Endothelial cell (in vitro differentiated cells): ENCODE results near the gene BCOR. TPM values are rescaled to one million over a fixed set of nuclear protein-coding genes. Genes with fewer than 3 reads are reported as not detected.

Source experiments
- DNase-seq: peaks from one replicate; pipeline ENCODE4 v3.0.0; 2021; ENCODE audit warnings: low spot score
- H3K27ac Mint-ChIP-seq: one replicate; pipeline ENCODE4 v1.8.0; 2021; ENCODE audit warnings: mixed read lengths, inconsistent platforms; ENCODE audit not compliant: unreplicated experiment
- H3K27me3 Mint-ChIP-seq: one replicate; pipeline ENCODE4 v1.8.0; 2021; ENCODE audit warnings: mild to moderate bottlenecking, moderate library complexity, mixed read lengths, inconsistent platforms; ENCODE audit not compliant: unreplicated experiment
- H3K36me3 Mint-ChIP-seq: one replicate; pipeline ENCODE4 v1.8.0; 2021; ENCODE audit warnings: mild to moderate bottlenecking, low read depth, mixed read lengths, inconsistent platforms; ENCODE audit not compliant: unreplicated experiment
- H3K4me1 Mint-ChIP-seq: one replicate; pipeline ENCODE4 v1.8.0; 2021; ENCODE audit warnings: mild to moderate bottlenecking, mixed read lengths, inconsistent platforms; ENCODE audit not compliant: unreplicated experiment
- H3K4me3 Mint-ChIP-seq: one replicate; pipeline ENCODE4 v1.8.0; 2021; ENCODE audit warnings: mild to moderate bottlenecking, mixed read lengths, inconsistent platforms; ENCODE audit not compliant: unreplicated experiment
- H3K9me3 Mint-ChIP-seq: one replicate; pipeline ENCODE4 v1.8.0; 2021; ENCODE audit warnings: mixed read lengths, inconsistent platforms; ENCODE audit not compliant: unreplicated experiment
- total RNA-seq: library from RNA; stranded (reverse); fragmentation: NEBNext Ultra II Directional; extraction: Animal tissue kit (Norgen Biotek cat#: 25700); gene quantifications from one replicate; pipeline ENCODE4 v1.2.1, GENCODE V29; 2021; ENCODE audit not compliant: unreplicated experiment
- TF ChIP-seq, protein P1 (sequence below): fragments of 200-600 bp; sonication (generic); IDR thresholded peaks from one replicate; pipeline ENCODE4 v1.5.0; 2021; ENCODE audit warnings: antibody characterized with exemption; ENCODE audit not compliant: unreplicated experiment

Gene BCOR
- total RNA-seq, 1 donor from 2014 or later = 34.5 TPM

- peaks cover 20% of the 10 kb centered on the region for H3K4me1 Mint-ChIP-seq
- H3K36me3 Mint-ChIP-seq = no peaks in the 10 kb centered on the region
- H3K27ac Mint-ChIP-seq = no peak overlapping the region
- H3K9me3 Mint-ChIP-seq = no peaks in the 10 kb centered on the region
- H3K4me3 Mint-ChIP-seq = no peak overlapping the region
- no peak for DNase-seq
- TF ChIP-seq, protein P1, sequence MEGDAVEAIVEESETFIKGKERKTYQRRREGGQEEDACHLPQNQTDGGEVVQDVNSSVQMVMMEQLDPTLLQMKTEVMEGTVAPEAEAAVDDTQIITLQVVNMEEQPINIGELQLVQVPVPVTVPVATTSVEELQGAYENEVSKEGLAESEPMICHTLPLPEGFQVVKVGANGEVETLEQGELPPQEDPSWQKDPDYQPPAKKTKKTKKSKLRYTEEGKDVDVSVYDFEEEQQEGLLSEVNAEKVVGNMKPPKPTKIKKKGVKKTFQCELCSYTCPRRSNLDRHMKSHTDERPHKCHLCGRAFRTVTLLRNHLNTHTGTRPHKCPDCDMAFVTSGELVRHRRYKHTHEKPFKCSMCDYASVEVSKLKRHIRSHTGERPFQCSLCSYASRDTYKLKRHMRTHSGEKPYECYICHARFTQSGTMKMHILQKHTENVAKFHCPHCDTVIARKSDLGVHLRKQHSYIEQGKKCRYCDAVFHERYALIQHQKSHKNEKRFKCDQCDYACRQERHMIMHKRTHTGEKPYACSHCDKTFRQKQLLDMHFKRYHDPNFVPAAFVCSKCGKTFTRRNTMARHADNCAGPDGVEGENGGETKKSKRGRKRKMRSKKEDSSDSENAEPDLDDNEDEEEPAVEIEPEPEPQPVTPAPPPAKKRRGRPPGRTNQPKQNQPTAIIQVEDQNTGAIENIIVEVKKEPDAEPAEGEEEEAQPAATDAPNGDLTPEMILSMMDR = no peak
- peaks cover 5% of the 10 kb centered on the region for H3K27me3 Mint-ChIP-seq
Measured at GRCh38 chrX:40003428-40004245, 94.1 kb downstream of the BCOR start.

DNA sequence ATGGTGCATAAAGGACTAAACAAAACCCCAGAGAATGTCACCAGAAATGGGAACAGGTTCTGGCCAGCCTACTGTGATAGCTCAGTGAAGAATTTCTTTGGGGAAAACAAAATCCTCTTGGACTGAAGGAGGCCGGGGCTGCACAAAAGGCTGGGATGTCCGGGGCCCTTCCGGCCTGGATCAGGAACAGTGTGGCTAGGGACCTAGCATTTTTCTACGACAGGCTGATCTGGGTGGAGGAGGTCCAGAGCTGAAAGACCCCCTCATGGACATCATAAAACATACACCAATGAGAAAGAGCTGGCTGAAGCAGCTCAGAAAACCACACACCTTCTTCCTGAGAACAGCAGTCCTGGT is 94.7 kb downstream of the BCOR start:
- TF ChIP-seq, protein P1 = no peak
- Mint-ChIP-seq H3K27me3 (peaks cover 5% of the 10 kb centered on the region), H3K4me3 (no peak overlapping the region), H3K9me3 (no peaks in the 10 kb centered on the region), H3K27ac (no peak overlapping the region), H3K4me1 (peaks cover 19% of the 10 kb centered on the region), H3K36me3 (no peaks in the 10 kb centered on the region)
- DNase-seq = no peak
